Measurements from ENCODE around the gene BANF2.

DNA sequence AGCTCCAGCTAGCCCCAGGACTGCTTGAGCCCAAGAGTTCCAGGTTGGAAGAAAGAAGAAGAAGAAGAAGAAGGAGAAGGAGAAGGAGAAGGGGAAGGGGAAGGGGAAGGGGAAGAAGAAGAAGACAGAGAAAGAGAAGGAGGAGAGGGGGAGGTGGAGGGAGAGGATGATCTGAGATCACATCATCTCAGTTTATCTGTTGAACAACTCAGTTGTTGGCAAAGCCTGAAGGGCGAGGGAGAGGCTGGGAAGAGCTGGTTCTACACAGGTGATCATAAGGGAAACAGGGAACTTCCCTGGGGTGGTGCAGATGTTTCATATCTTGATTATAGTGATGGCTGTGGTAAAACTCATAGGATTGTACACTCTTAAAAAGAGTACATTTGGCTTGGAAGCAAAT is 14.6 kb upstream of the BANF2 start:
- TF ChIP-seq POLR2A (IDR thresholded peaks at IDR 0.05; ENCODE audit: low read depth, low read length) (no peak), MAFK (IDR thresholded peaks at IDR 0.05; ENCODE audit: low read depth, low read length) (no peak), MAZ (IDR thresholded peaks at IDR 0.05; ENCODE audit: borderline replicate concordance, low read depth, low read length) (no peak), RAD21 (IDR thresholded peaks at IDR 0.05; ENCODE audit: low read length) (no peak), RFX5 (IDR thresholded peaks at IDR 0.05; ENCODE audit: low read depth, low read length) (no peak), CHD1 (IDR thresholded peaks at IDR 0.05; ENCODE audit: low read depth, low read length) (no peak)
- TF ChIP-seq, protein P1, sequence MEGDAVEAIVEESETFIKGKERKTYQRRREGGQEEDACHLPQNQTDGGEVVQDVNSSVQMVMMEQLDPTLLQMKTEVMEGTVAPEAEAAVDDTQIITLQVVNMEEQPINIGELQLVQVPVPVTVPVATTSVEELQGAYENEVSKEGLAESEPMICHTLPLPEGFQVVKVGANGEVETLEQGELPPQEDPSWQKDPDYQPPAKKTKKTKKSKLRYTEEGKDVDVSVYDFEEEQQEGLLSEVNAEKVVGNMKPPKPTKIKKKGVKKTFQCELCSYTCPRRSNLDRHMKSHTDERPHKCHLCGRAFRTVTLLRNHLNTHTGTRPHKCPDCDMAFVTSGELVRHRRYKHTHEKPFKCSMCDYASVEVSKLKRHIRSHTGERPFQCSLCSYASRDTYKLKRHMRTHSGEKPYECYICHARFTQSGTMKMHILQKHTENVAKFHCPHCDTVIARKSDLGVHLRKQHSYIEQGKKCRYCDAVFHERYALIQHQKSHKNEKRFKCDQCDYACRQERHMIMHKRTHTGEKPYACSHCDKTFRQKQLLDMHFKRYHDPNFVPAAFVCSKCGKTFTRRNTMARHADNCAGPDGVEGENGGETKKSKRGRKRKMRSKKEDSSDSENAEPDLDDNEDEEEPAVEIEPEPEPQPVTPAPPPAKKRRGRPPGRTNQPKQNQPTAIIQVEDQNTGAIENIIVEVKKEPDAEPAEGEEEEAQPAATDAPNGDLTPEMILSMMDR (conservative IDR thresholded peaks at IDR 0.05; ENCODE audit: low read depth, low read length) = no peak
- TF ChIP-seq, protein P2, sequence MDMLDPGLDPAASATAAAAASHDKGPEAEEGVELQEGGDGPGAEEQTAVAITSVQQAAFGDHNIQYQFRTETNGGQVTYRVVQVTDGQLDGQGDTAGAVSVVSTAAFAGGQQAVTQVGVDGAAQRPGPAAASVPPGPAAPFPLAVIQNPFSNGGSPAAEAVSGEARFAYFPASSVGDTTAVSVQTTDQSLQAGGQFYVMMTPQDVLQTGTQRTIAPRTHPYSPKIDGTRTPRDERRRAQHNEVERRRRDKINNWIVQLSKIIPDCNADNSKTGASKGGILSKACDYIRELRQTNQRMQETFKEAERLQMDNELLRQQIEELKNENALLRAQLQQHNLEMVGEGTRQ (IDR thresholded peaks at IDR 0.05; ENCODE audit: low read depth, low read length) = no peak

Data from IMR-90 (cell line).